GM19324 (cell line): Measurements from ENCODE around the gene OSBPL10.

Source experiments
- ATAC-seq: cut with Tn5 transposase; IDR thresholded peaks from one replicate; pipeline ENCODE4 v1.9.1; 2021; ENCODE audit warnings: mild to moderate bottlenecking, moderate library complexity; ENCODE audit not compliant: unreplicated experiment, low FRiP score

OSBPL10 gene

GRCh38 chr3:31754575-31755278, 226.3 kb downstream of the OSBPL10 start:
- ATAC-seq: peak; percentile 93

- no peak for ATAC-seq
These were observed 228.0 kb downstream of the OSBPL10 start for GRCh38 chr3:31753050-31753425.

- ATAC-seq: no peak
These were observed 228.6 kb downstream of the OSBPL10 start for GRCh38 chr3:31752305-31753049.

DNA sequence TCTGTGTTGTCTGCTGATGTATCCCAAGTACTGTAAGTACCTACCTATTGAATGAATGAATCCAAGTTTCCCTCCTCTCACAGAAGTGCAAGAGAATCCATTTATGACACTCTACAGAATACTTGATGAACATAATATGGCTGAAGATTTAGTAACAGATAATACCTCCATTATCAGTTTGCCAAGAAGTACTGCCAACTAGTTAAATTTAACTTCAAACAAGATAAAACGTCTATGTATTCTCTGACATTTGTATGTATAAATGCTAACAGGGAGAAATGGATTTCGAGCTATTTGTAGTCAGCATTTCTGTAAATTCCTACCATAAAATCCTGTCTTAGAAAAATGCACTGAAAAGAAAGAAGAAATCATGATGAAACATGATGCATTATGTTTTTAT, 230.7 kb downstream of the OSBPL10 start:
- no peak for ATAC-seq

GRCh38 chr3:31748933-31749295, 232.1 kb downstream of the OSBPL10 start:
- no peak for ATAC-seq

DNA sequence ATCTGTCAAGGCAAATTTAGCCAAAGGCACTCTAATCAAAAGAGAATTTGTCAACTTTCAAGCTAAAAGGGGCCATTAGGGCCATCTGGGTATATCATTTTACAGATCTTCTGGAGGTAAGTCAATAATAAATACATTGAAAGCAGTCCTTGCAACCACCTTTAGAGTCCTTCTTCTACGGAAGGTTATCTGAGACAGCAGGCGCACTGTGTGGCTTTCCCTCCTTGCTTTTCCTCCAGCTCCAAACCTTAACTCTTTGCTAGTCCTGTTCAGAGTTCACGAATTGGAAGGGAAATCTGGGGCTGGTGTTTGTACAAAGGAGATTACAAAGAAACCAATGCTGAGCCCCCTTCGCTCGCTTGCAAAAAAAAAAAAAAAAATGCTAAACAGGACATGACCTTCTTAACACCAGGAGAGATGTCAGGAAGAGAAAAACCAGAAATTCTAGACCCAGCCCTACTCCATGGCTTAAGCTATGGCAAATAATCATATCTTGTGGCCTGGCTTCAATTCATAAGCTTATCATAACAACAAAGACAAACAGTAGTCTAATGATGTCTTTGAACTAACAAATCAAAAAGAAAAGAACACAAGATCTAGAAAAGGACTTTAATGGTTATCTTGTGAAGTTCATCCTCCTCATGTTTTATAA, 232.7 kb downstream of the OSBPL10 start:
- ATAC-seq: no peak

DNA sequence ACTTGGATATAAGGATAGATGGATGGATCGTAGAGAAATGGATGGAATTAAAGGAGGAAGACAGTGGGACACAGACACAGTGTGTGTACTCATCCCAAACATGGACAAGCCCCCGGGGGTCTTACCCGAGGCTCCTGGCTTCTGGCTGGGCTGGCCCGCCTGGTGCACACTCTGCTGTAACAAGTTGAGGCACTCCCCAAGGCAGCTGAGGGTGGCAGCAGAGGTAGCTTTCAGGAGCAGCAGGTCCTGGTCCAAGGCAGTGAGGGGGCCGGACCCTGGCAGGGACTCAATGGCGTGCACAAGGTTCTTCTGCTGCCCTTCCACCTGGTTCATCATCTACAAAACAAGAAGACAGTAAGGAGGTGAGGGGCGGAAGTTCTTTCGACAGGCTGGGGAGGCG, 233.3 kb downstream of the OSBPL10 start:
- ATAC-seq: no peak

DNA sequence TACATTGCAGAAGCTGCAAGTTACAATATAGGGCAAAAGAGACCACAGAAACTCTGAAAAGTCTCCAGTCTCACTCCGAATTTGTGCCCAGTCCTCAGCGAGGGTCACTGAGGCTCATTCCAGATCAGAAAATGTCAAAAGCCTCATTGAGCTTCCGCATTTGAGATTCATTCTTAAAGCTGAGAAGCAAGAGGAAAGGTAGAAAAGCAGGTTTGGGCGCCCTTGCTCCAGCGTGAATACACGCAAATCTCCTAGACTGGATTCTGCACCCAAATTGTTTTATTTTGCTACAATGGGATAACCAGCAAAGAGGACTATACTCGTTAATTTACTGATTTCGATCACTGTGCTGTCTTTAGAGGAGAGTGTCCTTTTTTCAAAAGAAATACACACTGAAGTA, 236.1 kb downstream of the OSBPL10 start:
- no peak for ATAC-seq

- ATAC-seq: no peak
These were observed 237.6 kb downstream of the OSBPL10 start for GRCh38 chr3:31743331-31744089.

- no peak for ATAC-seq
These were observed 240.7 kb downstream of the OSBPL10 start for GRCh38 chr3:31740397-31740796.

- no peak for ATAC-seq
These were observed 242.7 kb downstream of the OSBPL10 start for GRCh38 chr3:31738412-31738811.

GRCh38 chr3:31735667-31736066, 245.4 kb downstream of the OSBPL10 start:
- no peak for ATAC-seq

DNA sequence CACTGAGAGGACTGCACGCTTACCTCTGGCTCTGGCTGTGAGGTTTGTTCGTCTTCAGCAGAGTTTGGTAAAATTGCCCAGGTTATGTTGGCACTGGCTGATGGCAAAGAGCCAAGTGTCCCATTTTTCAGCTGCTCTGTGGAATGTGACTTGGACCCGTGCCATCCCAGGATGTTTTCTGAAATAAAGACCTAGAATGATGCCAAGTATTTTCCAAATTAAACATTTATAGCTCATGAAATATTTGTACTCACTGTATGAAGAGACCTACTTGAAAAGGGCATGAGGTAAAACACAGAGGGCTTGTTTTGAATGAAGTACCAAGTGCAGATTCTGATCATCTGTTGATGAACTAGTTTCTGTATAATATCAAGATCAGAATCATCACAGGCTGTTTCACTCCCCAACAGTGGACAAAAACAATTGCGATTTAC, 247.8 kb downstream of the OSBPL10 start:
- ATAC-seq: no peak

- no peak for ATAC-seq
These were observed 248.5 kb downstream of the OSBPL10 start for GRCh38 chr3:31732548-31732947.

GRCh38 chr3:31729573-31729972, 251.5 kb downstream of the OSBPL10 start:
- no peak for ATAC-seq

DNA sequence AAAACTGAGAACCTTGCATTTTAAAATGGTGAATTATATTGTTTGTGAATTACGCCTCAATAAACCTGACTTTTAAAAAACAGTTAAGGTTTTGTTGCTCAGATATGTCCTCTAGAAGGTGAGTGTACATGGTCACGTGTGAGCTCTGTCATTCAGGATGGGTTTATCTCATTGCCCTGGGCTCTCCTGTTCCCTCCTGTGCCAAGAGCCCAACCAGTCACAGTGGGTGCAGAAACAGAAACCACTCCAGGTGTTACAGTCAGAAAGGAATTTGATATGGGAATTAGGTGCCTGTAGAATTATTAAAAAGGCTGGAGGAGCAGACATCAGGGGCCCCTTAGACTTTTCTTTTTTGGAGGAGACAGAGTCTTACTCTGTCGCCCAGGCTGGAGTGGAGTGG, 252.0 kb downstream of the OSBPL10 start:
- ATAC-seq: no peak

GRCh38 chr3:31728403-31728802, 252.7 kb downstream of the OSBPL10 start:
- ATAC-seq: no peak

DNA sequence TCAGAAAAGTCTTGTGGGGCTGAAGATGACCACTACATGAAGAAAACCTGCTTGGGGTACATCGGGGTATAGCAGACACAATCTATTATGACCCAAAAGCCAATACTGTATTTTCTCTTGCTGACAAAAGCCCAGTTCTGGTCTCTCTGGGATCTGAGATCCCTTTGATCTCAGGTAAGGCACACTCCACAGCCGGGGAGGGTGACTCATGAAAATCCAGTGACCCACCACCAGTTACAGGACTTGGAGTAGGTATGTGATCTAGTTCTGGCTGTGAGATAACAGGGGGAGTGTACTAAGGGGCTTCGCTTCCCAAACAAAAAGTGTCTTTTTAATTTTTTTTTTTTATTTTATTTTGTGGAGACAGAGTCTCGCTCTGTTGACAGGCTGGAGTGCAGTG, 255.1 kb downstream of the OSBPL10 start:
- ATAC-seq: no peak

- no peak for ATAC-seq
These were observed 255.5 kb downstream of the OSBPL10 start for GRCh38 chr3:31725568-31725967.

DNA sequence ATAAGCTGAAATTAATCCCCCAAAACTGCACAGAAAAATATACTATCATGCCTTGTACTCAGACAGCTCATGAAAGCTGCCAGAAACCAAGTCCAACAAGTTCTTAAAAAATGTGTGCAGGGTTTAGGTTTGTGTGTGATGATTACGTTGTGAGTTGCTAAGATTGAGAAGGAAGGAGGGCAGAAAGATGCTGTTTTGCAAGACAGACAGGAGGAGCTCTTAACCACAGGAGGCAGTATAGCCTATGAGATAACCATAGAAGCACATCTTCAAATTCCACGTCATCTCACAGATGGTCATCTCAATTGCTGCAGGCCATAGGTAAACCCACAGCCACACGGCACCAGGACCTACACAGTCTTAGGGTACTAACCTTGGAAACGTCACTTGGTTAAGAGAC, 256.4 kb downstream of the OSBPL10 start:
- ATAC-seq: peak; percentile 54

- no peak for ATAC-seq
These were observed 256.9 kb downstream of the OSBPL10 start for GRCh38 chr3:31724116-31724515.
